Liver (tissue), 3 donors: ENCODE data around the gene RNU1-4.
"Not testable (repeated sequence)": the region's sequence is repeated elsewhere in the genome, so short reads cannot be mapped to it uniquely, and the experiment has no call there.

Experiments used
- EGR1 ChIP-seq, 2 donors: IDR thresholded peaks; 2 replicates each; pipeline ENCODE4 v1.6.1; 2016 to 2018; ENCODE audit warnings: antibody characterized with exemption in 2 of 2, low read depth in 2 of 2
- RAD21 ChIP-seq, 2 donors: IDR thresholded peaks; 2 replicates each; pipeline ENCODE4 v1.6.1; 2016; ENCODE audit warnings: antibody characterized with exemption in 2 of 2, mild to moderate bottlenecking in 2 of 2
- RXRA ChIP-seq, 2 donors: IDR thresholded peaks; 2 replicates each; pipeline ENCODE4 v1.6.1; 2017 to 2018; ENCODE audit warnings: antibody characterized with exemption in 2 of 2, mild to moderate bottlenecking in 1 of 2
- SP1 ChIP-seq: IDR thresholded peaks from 2 replicates; pipeline ENCODE4 v1.6.1; 2018; ENCODE audit warnings: antibody characterized with exemption, mild to moderate bottlenecking
- TAF1 ChIP-seq: conservative IDR thresholded peaks from 2 replicates; pipeline ENCODE4 v1.6.1; 2016; ENCODE audit warnings: antibody characterized with exemption, mild to moderate bottlenecking
- TF ChIP-seq, protein P1 (sequence below): fragments of 150-350 bp; IDR thresholded peaks from 2 replicates; pipeline ENCODE4 v1.5.1; 2017; ENCODE audit warnings: improper control_type of control experiment, low read depth, low read length; ENCODE audit not compliant: missing input control
- TF ChIP-seq, protein P2 (sequence below): IDR thresholded peaks from 2 replicates; pipeline ENCODE4 v1.6.1; 2016; ENCODE audit warnings: antibody characterized with exemption
- TF ChIP-seq, protein P3 (sequence below): IDR thresholded peaks from 2 replicates; pipeline ENCODE4 v1.6.1; 2016; ENCODE audit warnings: antibody characterized with exemption, mild to moderate bottlenecking
- donor health status: healthy.
- donor health status: healthy.

DNA sequence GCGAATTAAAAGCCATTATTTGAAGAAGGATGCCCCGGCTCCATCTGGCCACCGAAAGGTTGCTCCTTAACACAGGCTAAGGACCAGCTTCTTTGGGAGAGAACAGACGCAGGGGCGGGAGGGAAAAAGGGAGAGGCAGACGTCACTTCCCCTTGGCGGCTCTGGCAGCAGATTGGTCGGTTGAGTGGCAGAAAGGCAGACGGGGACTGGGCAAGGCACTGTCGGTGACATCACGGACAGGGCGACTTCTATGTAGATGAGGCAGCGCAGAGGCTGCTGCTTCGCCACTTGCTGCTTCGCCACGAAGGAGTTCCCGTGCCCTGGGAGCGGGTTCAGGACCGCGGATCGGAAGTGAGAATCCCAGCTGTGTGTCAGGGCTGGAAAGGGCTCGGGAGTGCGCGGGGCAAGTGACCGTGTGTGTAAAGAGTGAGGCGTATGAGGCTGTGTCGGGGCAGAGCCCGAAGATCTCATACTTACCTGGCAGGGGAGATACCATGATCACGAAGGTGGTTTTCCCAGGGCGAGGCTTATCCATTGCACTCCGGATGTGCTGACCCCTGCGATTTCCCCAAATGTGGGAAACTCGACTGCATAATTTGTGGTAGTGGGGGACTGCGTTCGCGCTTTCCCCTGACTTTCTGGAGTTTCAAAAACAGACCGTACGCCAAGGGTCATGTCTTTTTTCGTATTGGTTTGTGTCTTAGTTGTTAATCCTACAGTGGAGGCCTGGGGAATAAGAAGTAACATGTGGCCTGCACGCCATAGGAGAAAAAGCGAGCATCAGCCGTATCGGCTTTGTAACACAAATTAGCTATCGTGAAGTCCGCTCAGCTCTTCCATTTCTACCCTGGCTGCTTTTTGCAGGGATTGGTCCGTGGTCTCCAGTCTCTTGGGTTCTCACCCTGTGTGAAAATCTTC lies at the start of gene RNU1-4:
- TF ChIP-seq, protein P1, sequence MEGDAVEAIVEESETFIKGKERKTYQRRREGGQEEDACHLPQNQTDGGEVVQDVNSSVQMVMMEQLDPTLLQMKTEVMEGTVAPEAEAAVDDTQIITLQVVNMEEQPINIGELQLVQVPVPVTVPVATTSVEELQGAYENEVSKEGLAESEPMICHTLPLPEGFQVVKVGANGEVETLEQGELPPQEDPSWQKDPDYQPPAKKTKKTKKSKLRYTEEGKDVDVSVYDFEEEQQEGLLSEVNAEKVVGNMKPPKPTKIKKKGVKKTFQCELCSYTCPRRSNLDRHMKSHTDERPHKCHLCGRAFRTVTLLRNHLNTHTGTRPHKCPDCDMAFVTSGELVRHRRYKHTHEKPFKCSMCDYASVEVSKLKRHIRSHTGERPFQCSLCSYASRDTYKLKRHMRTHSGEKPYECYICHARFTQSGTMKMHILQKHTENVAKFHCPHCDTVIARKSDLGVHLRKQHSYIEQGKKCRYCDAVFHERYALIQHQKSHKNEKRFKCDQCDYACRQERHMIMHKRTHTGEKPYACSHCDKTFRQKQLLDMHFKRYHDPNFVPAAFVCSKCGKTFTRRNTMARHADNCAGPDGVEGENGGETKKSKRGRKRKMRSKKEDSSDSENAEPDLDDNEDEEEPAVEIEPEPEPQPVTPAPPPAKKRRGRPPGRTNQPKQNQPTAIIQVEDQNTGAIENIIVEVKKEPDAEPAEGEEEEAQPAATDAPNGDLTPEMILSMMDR = not testable (repeated sequence)
- not testable (repeated sequence) for TF ChIP-seq TAF1; RXRA (IDR thresholded peaks at IDR 0.05); EGR1 (IDR thresholded peaks at IDR 0.05; ENCODE audit: low read depth in 2 of 2); RAD21 (IDR thresholded peaks at IDR 0.05); SP1
- TF ChIP-seq, protein P2, sequence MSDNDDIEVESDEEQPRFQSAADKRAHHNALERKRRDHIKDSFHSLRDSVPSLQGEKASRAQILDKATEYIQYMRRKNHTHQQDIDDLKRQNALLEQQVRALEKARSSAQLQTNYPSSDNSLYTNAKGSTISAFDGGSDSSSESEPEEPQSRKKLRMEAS = not testable (repeated sequence)
- TF ChIP-seq, protein P3, sequence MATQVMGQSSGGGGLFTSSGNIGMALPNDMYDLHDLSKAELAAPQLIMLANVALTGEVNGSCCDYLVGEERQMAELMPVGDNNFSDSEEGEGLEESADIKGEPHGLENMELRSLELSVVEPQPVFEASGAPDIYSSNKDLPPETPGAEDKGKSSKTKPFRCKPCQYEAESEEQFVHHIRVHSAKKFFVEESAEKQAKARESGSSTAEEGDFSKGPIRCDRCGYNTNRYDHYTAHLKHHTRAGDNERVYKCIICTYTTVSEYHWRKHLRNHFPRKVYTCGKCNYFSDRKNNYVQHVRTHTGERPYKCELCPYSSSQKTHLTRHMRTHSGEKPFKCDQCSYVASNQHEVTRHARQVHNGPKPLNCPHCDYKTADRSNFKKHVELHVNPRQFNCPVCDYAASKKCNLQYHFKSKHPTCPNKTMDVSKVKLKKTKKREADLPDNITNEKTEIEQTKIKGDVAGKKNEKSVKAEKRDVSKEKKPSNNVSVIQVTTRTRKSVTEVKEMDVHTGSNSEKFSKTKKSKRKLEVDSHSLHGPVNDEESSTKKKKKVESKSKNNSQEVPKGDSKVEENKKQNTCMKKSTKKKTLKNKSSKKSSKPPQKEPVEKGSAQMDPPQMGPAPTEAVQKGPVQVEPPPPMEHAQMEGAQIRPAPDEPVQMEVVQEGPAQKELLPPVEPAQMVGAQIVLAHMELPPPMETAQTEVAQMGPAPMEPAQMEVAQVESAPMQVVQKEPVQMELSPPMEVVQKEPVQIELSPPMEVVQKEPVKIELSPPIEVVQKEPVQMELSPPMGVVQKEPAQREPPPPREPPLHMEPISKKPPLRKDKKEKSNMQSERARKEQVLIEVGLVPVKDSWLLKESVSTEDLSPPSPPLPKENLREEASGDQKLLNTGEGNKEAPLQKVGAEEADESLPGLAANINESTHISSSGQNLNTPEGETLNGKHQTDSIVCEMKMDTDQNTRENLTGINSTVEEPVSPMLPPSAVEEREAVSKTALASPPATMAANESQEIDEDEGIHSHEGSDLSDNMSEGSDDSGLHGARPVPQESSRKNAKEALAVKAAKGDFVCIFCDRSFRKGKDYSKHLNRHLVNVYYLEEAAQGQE = not testable (repeated sequence)
